ENCODE data around the gene RTKN2.

RTKN2 gene

DNA sequence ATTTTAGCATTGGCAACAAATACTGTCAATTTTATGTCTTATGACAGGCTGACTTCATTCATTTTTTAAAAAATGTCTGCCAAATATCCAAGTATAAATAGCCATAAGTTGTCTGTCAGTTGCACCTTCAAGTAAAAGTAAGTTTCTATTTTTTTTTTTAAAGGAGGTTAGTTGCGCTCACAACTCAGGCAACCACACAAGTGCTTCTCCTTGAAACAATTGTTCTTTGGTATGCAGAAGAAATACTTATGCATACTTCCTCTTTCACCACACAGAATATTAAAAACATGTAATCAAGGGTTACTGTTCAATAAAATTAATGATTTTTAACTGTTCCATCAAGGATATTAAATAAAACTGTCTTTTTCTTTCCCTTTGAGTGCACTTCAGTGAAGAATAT is 97.9 kb downstream of the RTKN2 start:
- DNase-seq, result no peak

DNA sequence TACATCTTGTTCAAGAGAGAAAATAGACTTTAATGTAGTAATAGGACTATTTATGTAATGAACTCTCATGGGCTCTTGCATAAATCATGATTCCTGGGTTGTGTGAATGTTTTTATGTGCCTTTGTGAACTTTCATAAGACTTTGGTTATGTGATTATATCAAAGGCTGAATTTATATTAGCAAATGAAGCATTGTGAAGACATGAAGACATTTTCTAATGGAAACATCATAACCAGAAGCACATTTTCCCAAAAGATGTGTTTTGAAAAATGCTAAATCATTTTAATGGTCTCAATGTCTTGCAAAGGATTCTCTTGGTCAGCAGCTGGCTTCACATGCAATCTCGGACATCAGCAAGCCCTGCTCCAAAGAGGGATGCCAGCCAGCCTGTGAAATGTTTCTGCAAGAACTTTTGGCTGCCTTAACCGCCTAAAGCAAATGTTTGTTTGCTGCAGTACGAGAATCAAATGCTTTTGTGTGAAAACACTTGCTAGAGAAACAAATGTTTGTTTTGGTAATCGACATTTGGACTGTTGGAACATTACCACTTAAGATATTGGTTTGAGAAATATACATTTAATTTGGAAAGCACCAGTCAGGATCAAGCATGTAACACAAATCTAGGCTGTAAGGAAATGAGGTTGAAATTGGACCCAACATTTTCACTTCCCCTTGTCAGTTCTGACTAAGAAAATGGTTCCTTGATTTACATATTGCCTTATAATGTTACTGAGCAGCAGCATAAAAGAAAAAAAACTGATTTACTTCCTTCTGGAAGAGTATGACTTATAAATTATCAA is 102.1 kb downstream of the RTKN2 start:
- DNase-seq, result no peak

DNA sequence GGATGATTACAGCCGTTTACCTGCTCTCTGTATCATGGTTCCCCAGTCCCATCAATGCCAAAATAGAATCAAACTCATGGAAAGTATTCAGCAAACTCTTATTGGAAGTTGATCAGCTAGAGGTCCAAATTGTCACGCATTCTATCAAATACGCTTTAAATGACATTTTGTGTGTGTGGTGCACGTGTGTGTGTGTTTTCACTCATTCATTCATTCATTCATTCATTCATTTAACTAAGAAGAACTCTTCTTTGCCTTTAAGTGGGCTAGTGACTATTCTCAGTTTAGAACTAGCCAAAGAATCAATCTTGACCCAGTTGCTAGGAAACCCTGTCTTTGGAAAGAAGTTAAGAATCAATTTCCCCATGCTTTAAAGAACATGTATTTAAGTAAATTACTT is 102.8 kb downstream of the RTKN2 start:
- DNase-seq, result no peak

DNA sequence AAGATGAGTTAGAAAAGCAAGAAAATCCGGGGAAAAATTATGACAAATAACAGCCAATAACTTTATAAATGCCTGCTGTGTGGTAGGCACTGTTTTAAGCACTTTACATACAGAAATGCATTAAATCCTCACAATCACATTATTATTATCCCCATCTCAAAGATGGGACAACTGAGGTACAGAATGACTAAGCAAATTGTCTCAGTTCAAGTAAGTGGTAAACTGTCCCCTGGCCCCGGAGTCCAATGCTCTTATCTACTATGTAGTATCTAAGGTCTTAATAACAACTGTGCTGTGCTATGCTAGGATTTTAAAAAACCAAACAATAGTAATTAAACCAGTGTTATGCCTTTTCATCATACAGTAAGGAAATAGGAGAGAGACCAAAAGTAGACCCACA is 105.6 kb downstream of the RTKN2 start:
- DNase-seq, result no peak

DNA sequence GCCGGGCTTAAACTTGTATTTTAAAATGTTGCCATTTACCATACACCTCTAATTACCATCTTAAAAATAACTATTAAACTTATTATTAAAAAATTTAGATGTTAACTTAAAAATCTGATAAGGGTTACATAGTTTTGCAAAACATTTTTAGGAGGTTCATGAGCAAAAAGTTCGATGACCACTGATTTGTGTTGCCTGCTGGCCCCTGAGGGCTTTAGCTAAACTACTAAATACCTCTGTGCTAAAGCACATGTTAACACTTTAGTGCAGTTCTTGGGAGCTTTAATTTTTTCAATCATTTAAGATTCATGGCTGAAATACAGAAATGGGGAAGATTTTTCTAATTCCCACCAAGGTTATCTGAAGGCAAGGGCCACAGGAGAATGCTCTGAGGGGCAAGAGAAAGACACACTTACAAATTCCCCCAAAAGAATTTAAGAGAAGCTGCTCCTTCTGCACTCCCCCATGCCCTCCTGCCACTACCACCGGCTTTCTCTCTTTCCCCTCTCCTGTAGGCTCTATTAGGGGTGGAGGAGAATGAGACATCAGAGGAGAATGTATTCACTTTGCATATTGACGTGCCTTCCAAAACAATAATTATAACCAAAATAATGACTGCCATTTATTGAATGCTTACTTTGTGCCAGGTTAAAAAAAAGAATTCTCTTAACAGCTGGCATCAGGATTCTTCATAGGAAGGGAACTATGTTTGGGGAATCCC is 106.2 kb downstream of the RTKN2 start:
- DNase-seq, result no peak

DNA sequence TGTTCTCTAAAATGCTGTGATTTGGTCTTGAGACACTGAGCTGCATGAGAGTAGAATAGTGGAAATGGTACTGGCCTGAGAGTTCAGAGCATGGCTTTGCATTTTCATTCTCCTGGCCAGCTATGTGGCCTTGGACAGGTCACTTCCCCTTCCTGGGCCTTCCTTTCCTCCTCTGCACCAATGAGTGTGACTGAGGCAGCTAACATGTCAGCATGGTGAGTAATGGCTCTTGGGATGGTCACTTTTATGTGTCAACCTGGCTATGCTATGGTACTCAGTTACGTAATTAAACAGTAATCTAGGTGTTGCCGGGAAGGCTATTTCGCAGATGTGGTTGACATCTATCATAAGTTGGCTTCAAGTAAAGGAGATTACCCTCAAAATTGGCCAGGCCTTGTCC is 109.3 kb downstream of the RTKN2 start:
- no peak for DNase-seq

DNA sequence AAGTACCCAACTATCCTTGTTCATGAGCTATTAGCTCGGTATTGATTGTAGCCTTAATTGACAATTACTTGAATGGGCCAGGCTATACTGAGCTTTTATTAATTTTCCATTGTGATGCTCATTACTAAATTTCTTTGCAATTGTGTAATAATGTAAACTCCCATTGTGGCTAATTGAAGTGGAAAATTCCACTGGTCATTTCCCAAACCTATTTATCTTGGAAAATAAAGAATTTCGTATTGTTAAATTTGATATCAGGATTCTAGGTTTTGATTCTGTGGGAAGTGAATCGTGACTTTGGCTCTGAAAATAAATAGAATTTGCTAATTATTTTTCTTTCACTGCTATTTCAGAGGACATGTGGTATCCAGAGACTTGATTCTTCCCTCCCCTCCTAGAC is 111.0 kb downstream of the RTKN2 start:
- DNase-seq, result no peak

DNA sequence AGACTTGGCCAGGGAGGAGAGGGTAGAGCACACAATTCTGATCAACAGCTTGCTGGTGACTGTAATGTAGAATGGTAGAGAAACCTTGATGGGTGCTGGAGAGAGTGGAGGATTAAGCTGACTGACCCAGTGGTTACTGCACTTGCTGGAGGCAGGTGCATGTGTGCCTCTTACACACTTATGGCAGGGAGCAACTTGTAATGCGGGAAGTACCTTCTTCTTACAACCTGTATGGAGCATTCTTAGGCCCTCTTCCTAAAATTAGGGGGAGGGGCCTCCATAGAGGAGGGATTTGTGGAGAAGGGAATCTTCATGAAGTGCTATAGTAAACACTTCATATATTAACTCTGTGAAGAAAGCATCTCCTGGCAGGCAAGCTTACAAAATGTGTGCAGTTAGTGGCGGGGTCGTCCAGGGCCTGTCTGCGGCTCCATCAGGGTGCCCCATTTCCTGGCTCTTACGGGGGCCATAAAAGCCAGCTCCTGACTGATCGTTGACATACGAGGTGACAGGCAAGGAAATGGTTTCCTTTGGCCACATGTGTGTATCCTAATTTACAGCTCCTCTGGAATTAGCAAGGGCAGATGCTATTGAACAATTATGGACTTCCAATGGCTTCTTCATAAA is 113.5 kb downstream of the RTKN2 start:
- DNase-seq, result no peak

DNA sequence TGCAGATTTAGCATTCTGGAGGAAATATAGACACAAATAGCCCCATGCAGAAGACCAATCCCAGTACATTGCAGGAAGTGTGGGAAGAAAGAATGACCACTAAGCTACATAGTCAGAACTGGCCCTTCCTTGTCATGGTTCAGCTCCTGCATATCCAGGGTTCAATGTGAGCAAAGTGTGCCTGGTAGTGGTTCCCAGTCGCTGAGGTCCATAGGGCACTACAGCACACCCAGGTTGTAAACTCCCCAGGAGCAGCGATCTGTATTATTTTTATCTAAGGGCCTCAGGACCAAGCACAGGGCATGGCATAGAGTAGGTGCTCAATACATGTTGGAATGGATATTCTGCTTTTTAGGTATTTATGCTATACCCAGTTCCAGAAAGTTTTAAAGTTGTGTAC is 114.4 kb downstream of the RTKN2 start:
- DNase-seq, result no peak

DNA sequence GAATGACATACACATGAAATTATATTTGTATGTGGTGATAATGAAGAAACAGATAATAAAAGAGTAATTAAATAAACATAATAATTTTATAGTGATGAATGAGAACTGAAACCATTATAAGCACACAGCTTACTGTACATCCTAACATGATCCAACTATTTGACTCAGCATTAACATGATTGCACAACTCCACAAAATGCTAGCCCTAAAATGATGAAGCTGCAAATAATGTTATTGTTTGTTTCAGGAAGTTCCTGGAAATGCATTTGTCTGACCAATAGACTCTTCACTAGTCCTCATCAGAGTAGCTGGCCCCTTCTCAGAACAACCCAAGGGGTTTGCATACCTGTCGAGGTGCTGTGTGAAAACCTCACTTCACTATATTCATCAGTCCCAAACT is 115.5 kb downstream of the RTKN2 start:
- no peak for DNase-seq

DNA sequence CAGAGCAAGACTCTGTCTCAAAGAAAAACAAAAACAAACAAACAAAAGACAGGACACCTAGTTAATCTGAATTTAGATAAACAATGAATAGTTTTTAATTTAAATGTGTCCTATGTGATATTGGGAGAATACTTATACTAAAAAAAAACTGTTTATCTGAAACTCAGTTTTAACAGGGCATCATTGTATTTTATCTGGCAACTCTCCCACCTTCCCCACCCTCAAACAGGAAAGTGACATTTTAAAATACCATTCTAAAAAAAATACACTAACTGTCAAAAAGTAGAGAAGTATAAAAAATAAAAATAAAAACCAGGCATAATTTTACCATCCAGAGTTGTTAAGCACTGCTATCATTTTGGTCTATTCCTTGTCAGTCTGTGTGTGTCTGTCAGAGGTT is 119.0 kb downstream of the RTKN2 start:
- DNase-seq, result no peak

DNA sequence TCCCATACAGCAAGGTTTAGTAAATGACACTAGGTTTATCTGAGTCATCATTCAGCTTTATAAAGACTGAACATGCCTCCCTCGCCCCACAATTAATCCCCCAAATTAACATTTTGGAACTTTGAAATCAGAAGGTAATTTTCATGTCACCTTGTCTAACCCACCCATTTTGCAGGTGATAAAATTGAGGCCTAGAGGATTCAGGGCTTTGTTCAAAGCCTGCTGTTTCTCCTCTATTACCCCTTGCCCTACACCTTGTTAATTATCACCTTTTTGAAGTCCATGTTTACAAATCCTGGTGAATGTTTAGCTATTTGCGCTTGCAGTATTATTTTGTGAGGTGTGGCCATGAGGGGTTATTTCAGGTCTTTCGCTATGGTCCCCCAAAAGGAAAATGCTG is 120.5 kb downstream of the RTKN2 start:
- no peak for DNase-seq

DNA sequence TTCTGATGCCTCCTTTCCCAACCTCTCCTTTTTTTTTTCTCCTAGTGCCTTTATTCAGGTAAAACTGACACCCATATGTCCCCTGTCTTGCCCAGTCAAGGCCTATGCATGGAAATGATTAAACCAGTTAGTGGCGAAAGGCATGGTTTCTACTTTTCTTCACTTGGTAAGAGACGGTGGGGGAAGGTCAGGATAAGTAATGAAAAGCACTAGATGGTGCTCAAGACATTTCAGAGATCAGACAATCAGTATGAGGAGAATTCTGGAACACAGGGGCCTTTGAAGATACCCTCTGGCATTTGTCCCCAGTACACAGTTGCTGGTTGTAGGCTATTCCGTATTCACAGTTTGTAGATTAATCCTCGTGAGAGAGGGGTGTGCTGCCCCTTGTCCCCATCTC is 121.2 kb downstream of the RTKN2 start:
- DNase-seq, result no peak

DNA sequence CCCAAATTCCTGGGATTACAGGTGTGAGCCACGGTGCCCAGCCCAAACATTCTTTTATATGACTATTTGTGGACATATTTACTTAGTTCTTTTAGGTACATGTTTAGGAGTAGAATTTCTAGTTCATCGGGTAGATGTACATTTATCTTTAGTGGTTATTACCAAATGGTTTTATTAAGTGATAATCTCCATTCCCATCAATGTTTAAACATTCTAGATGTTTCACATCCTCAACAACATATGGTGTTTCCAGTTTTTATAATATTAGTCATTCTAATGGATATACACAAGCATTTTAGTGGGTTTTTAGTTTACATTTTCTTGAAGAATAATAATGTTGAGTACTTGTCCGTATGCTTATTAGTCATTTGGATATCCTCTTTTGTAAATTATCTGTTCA is 131.7 kb downstream of the RTKN2 start:
- DNase-seq, result no peak

DNA sequence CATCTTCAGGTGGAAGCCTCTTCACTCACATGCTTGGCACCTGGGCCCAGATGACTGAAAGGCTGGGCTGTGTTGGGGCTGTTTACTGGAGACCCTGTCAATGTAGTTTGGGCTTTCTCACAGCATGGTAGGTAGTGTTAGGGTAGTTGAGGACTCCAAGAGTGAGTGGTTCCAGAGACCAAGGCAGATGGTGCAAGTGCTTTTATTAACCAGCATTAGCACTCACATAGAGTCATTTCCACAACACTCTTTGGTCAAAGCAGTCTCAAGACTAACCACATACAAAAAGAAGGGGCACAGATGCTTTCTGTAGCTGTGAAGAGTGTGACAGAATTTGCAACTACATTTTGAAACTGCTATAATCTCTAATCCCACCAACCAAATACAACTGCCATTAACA is 135.0 kb downstream of the RTKN2 start:
- no peak for DNase-seq

Measured in GDM1 (cell line).